GM19193 (cell line): ENCODE results near the gene TOP3A.

Experiments
- POLR2A ChIP-seq: IDR thresholded peaks from 4 replicates; pipeline ENCODE4 v1.6.1; 2011; ENCODE audit not compliant: insufficient read depth, insufficient read length; ENCODE audit errors: extremely low read depth

TOP3A gene

GRCh38 chr17:18326572-18326971 is 11.8 kb upstream of the TOP3A start:
- no peak for TF ChIP-seq POLR2A

- TF ChIP-seq POLR2A: no peak
Measured at GRCh38 chr17:18326039-18326438, 11.2 kb upstream of the TOP3A start.

- TF ChIP-seq POLR2A: no peak
Measured at GRCh38 chr17:18324140-18325050, 9.6 kb upstream of the TOP3A start.

DNA sequence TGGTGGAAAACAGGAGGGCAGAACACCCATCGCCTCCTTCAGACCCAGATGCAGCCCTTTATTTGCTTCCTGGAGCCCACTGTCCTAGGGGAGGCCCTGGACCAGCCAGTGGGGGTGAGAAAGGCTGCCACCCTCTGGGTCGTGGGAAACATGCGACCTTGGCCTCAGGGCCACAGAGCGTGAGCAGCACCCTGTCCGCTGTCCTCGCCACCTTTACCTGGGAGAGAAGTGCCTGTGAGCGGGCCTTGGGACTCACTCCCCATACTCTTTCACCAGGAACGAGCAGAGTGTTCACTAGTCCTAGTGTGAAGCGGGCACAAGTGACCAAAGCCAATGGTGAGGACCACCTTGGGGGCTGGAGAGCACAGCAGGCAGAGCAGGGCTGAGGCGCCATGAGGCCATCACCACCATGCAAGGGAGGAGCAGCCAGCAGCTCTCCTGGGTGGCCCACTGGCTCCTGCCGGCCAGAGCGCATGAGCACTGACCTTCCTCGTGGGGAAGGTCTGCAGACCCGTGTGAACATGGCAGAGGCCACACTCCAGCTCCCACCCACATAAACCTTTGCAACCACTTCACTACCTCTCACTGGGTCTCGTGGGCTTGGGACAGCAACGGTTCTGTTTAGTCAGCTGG is 8.8 kb upstream of the TOP3A start:
- TF ChIP-seq POLR2A: no peak

DNA sequence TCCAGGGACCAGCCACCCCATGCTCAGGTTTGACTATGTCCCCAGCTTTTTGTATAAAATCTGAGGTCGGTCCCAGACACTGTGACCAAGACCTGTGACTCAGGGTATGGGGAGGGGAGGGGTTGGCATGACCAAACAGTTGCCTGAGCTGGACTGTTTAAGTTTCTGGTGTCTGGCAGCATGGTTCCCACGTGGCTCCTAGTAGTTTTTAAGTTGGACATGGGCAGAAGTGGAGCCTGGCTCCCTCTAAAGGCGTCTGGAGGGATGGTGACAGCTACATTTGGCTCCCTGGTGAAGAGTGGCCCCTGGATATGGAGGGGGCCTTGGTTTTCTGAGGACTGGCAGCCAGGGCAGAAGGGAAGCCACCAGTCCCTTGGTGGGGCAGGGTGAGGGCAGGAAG is 8.2 kb upstream of the TOP3A start:
- TF ChIP-seq POLR2A: no peak

DNA sequence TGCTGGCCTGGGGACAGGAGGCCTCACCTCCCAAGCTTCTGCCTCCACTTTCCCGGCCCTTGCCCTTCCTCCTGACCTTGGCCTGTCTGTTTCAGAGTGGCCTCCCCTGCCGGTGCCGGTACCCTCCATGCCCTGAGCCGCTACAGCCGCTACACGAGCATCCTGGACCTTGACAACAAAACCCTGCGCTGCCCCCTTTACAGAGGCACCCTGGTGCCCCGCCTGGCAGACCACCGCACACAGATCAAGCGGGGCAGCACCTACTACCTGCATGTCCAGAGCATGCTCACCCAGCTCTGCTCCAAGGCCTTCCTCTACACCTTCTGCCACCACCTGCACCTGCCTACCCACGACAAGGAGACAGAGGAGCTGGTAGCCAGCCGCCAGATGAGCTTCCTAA is 7.7 kb upstream of the TOP3A start:
- TF ChIP-seq POLR2A: no peak

DNA sequence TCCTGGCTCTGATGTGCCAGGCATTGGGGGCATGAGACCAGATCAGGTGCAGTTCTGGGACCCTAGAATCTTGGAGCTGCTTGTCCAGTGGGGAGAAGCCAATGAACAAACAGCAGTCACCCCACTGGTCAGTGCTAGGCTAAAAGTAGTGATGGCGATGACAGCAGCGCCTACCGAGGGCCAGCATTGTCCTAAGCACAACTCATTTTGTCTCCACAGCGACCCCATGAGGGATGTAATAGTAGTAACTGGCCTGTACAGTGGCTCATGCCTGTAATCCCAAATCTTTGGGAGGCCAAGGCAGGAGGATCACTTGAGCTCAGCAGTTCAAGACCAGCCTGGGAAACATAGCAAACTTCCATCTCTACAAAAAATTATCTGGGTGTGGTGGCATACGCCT is 6.5 kb upstream of the TOP3A start:
- no peak for TF ChIP-seq POLR2A

DNA sequence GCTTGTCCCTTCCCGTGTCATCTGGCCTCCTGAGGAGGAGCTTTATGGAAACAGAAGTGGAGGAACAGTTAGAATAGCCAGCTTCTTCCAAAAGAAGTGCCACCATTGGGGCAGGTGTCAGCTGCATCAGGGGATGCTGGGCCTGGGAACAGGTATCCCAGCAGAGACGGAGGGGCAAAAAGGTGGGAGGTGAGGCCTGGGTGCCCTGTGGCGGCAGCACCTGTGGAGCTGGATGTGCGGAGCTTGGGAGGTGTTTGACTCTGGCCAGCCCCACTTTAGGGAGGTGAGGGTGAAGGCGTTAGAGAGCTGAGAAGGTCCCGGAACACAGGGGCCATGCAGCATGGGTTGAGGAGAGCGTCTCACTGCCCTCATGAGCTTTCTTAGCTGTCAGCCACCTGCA is 5.5 kb upstream of the TOP3A start:
- TF ChIP-seq POLR2A: no peak

- no peak for TF ChIP-seq POLR2A
Measured at GRCh38 chr17:18319604-18320256, 4.9 kb upstream of the TOP3A start.

GRCh38 chr17:18318771-18319450 is 4.1 kb upstream of the TOP3A start:
- no peak for TF ChIP-seq POLR2A

DNA sequence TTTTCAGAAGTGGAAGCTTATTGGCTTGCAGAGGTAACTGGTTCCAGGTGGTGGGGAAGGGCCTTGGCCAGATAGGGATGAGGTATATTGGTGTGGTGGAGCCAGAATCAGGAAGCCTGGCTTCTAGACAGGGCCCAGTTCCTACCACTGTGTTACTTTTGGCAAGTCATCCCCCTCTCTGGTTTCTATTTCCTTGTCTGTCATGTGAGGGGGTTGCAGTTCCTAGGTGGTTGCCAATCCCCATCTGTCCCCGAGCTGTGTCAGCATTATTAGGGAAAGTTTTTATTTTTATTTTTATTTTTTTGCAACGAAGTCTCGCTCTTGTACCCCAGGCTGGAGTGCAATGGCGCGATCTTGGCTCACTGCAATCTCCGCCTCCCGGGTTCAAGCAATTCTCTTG is 3.3 kb upstream of the TOP3A start:
- no peak for TF ChIP-seq POLR2A

DNA sequence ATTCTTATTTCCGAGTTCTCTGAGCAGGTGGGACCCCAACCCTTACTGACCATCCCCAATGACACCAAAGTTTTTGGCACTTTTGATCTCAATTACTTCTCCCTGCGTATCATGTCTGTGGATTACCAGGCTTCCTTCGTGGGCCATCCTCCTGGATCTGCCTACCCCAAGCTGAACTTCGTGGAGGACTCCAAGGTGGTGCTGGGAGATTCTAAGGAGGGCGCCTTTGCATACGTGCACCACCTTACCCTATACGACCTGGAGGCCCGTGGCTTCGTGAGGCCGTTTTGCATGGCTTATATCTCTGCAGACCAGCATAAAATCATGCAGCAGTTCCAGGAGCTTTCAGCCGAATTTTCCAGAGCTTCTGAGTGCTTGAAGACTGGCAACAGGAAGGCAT is 1.2 kb upstream of the TOP3A start:
- no peak for TF ChIP-seq POLR2A

DNA sequence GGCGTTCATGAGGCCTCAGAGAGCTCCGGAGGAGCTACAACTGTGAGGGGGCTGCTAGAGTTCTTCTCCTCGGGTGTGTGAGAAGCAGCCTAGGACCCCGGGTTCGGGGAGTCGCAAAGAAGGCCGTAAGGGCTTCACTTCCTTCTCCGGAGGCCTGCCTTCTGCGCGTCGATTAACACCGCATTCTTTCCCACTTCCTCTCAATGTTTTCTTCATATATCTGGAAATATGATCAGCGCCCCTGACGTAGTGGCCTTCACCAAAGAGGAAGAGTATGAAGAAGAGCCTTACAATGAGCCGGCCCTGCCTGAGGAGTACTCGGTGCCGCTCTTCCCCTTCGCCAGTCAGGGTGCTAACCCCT is 748 bp upstream of the TOP3A start:
- no peak for TF ChIP-seq POLR2A

DNA sequence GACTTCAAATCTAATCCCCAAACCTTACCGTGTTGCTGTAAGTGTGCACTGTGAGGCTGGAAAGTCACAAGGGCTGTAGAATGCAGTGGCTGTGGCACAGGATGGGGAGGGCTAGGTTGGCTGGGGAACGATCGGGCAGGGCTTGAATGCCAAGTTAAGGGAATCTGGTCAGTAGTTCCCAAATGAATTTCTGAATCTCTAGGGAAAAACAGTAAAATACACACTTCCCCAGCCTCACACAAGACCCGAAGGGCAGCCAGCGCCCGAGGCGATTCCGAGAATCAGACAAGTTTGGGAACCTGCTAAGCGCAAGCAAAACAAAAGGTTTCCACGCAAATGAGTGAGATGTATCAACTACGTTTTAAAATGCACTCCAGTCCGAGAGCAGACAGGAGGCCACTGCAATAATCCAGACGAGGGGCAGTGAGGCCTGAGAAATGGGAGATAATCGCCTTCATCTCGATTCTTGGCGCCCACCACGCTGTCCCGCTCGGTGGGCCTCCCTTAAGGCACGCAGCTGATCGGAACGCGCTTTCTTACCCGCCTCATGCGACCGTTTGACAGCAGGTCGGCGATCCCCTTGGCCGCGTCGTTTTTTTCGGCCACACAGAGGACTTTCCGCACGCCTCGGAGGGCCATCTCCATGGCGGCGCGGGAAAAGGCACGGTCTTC is 599 bp downstream of the TOP3A start:
- no peak for TF ChIP-seq POLR2A

DNA sequence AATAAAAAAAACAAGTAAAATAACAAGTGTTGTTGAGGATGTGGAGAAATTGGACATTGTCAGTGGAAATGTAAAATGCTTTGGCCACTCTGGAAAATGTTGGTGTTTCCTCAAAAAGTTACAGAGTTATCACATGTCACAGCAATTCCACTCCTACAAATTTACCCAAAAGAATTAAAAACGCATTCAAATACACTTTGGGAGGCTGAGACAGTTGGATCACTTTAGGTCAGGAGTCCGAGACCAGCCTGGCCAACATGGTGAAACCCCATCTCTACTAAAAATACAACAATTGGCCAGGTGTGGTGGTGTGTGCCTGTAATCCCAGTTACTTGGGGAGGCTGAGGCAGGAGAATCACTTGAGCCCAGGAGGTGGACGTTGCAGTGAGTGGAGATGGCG is 5.6 kb downstream of the TOP3A start:
- TF ChIP-seq POLR2A: no peak
